Tibial nerve (tissue), 4 donors: ENCODE measurements around the gene ACAT2.

Source experiments
- EP300 ChIP-seq, 2 donors: sonication (generic); formaldehyde crosslinking; IDR thresholded peaks; one replicate each; pipeline ENCODE4 v1.6.1; 2017; ENCODE audit warnings: antibody characterized with exemption in 2 of 2, mild to moderate bottlenecking in 1 of 2
- POLR2A ChIP-seq, 2 donors: fragments of 450-650 bp; IDR thresholded peaks; one replicate each; pipeline ENCODE4 v1.6.1; 2017; ENCODE audit warnings: antibody characterized with exemption in 2 of 2, mild to moderate bottlenecking in 2 of 2, moderate library complexity in 2 of 2
- TF ChIP-seq, protein P1 (sequence below), 5 experiments: fragments of 200-600 bp in 3 of 5; fragments of 450-650 bp in 2 of 5; sonication (generic) in 3 of 5; IDR thresholded peaks; one replicate each; pipeline ENCODE4 v1.5.1; 2016 to 2019; ENCODE audit warnings: antibody characterized with exemption in 5 of 5, mild to moderate bottlenecking in 3 of 5, moderate library complexity in 2 of 5

GRCh38 chr6:159797554-159797953 is 35.7 kb downstream of the ACAT2 start:
- TF ChIP-seq, protein P1, sequence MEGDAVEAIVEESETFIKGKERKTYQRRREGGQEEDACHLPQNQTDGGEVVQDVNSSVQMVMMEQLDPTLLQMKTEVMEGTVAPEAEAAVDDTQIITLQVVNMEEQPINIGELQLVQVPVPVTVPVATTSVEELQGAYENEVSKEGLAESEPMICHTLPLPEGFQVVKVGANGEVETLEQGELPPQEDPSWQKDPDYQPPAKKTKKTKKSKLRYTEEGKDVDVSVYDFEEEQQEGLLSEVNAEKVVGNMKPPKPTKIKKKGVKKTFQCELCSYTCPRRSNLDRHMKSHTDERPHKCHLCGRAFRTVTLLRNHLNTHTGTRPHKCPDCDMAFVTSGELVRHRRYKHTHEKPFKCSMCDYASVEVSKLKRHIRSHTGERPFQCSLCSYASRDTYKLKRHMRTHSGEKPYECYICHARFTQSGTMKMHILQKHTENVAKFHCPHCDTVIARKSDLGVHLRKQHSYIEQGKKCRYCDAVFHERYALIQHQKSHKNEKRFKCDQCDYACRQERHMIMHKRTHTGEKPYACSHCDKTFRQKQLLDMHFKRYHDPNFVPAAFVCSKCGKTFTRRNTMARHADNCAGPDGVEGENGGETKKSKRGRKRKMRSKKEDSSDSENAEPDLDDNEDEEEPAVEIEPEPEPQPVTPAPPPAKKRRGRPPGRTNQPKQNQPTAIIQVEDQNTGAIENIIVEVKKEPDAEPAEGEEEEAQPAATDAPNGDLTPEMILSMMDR (IDR thresholded peaks at IDR 0.05) = no peak
- TF ChIP-seq POLR2A (IDR thresholded peaks at IDR 0.05) (no peak), EP300 (IDR thresholded peaks at IDR 0.05) (no peak)
